Measurements from ENCODE around the gene TOM1.

GRCh38 chr22:35275580-35275979 lies 24.1 kb upstream of the TOM1 start:
- TF ChIP-seq SPI1 (IDR thresholded peaks at IDR 0.05; ENCODE audit: low read depth, low read length), result no peak
- no peak for TF ChIP-seq POLR2AphosphoS5 (IDR thresholded peaks at IDR 0.05; ENCODE audit: low read depth, low read length)
